CD14-positive monocyte (primary cell): Measurements from ENCODE around the gene ESYT1. TPM values are rescaled to one million over a fixed set of nuclear protein-coding genes. Genes with fewer than 3 reads are reported as not detected.

Experiments used
- DNase-seq, 3 donors: peaks; one replicate each; pipeline ENCODE4 v3.0.0-alpha.2; 2011 to 2022
- H2AFZ ChIP-seq: 2 replicates; pipeline ENCODE4 v1.6.0; 2012; ENCODE audit warnings: mild to moderate bottlenecking, low read depth, low read length, inconsistent platforms; ENCODE audit not compliant: insufficient read depth, poor library complexity, severe bottlenecking
- H3K27ac ChIP-seq, 2 donors: 1 replicate in 1 of 2; 2 replicates in 1 of 2; pipeline ENCODE4 v1.5.1; 2012 to 2013; ENCODE audit warnings: low read length in 2 of 2, control low read depth in 1 of 2, inconsistent platforms in 1 of 2, low read depth in 1 of 2, mild to moderate bottlenecking in 1 of 2
- H3K27me3 ChIP-seq, 2 donors: one replicate each; pipeline versions ENCODE4 v1.6.0 to v1.6.1; 2011 to 2013; ENCODE audit warnings: low read length in 2 of 2; ENCODE audit not compliant: control insufficient read depth in 2 of 2, insufficient read depth in 2 of 2
- H3K36me3 ChIP-seq, 2 donors: replicated peaks in 1 of 2; 1 replicate in 1 of 2; 2 replicates in 1 of 2; pipeline versions ENCODE4 v1.5.1 to v1.6.1; 2012 to 2013; ENCODE audit warnings: low read length in 2 of 2, control low read depth in 1 of 2, inconsistent platforms in 1 of 2, mild to moderate bottlenecking in 1 of 2; ENCODE audit not compliant: insufficient read depth in 2 of 2, control insufficient read depth in 1 of 2
- H3K4me1 ChIP-seq, 2 donors: 1 replicate in 1 of 2; 2 replicates in 1 of 2; pipeline versions ENCODE4 v1.5.1 to v1.6.1; 2012 to 2013; ENCODE audit warnings: low read length in 2 of 2, control low read depth in 1 of 2, inconsistent platforms in 1 of 2, mild to moderate bottlenecking in 1 of 2, moderate library complexity in 1 of 2; ENCODE audit not compliant: insufficient read depth in 2 of 2, control insufficient read depth in 1 of 2
- H3K4me2 ChIP-seq: replicated peaks from 2 replicates; pipeline ENCODE3; 2012; ENCODE audit warnings: low read length, moderate library complexity, mild to moderate bottlenecking; ENCODE audit not compliant: poor library complexity, severe bottlenecking; ENCODE audit errors: extremely low read depth
- H3K4me3 ChIP-seq, 3 experiments: fragments of 200-600 bp in 1 of 3; sonication (generic) in 1 of 3; replicated peaks in 1 of 3; 1 replicate in 2 of 3; 2 replicates in 1 of 3; pipeline ENCODE4 v1.5.1; 2011 to 2013; ENCODE audit warnings: low read length in 3 of 3, mild to moderate bottlenecking in 3 of 3, control low read depth in 2 of 3, low read depth in 2 of 3, inconsistent platforms in 1 of 3, moderate library complexity in 1 of 3
- H3K79me2 ChIP-seq: 2 replicates; pipeline ENCODE4 v1.6.0; 2012; ENCODE audit warnings: mild to moderate bottlenecking, control low read depth, inconsistent platforms, low read length, moderate library complexity; ENCODE audit not compliant: insufficient read depth
- H3K9ac ChIP-seq: 2 replicates; pipeline ENCODE4 v1.6.0; 2017; ENCODE audit warnings: low read length, mild to moderate bottlenecking; ENCODE audit not compliant: insufficient read depth, poor library complexity, severe bottlenecking
- H3K9me3 ChIP-seq, 2 donors: replicated peaks in 1 of 2; 1 replicate in 1 of 2; 2 replicates in 1 of 2; pipeline versions ENCODE4 v1.5.1 to v1.6.1; 2012 to 2013; ENCODE audit warnings: low read length in 2 of 2, control low read depth in 1 of 2; ENCODE audit not compliant: control insufficient read depth in 1 of 2, insufficient read depth in 1 of 2
- H4K20me1 ChIP-seq: 2 replicates; pipeline ENCODE4 v1.6.0; 2012; ENCODE audit warnings: mild to moderate bottlenecking, low read length, control low read depth, moderate library complexity; ENCODE audit not compliant: insufficient read depth
- H3K27ac Mint-ChIP-seq, 7 donors: one replicate each; pipeline ENCODE4 v1.8.0; 2020; ENCODE audit warnings: mild to moderate bottlenecking in 7 of 7, mixed read lengths in 7 of 7, moderate library complexity in 6 of 7, inconsistent platforms in 2 of 7
- H3K27me3 Mint-ChIP-seq, 3 donors: one replicate each; pipeline ENCODE4 v1.8.0; 2021 to 2022; ENCODE audit warnings: low read depth in 3 of 3, mild to moderate bottlenecking in 3 of 3, mixed read lengths in 3 of 3, moderate library complexity in 3 of 3, inconsistent platforms in 1 of 3
- H3K36me3 Mint-ChIP-seq, 2 donors: one replicate each; pipeline ENCODE4 v1.8.0; 2020; ENCODE audit warnings: mixed read lengths in 2 of 2, inconsistent platforms in 1 of 2, mild to moderate bottlenecking in 1 of 2
- H3K4me1 Mint-ChIP-seq: one replicate; pipeline ENCODE4 v1.8.0; 2020; ENCODE audit warnings: mild to moderate bottlenecking, mixed read lengths
- H3K4me3 Mint-ChIP-seq, 2 donors: one replicate each; pipeline ENCODE4 v1.8.0; 2020; ENCODE audit warnings: mild to moderate bottlenecking in 2 of 2, mixed read lengths in 2 of 2, moderate library complexity in 1 of 2
- H3K9me3 Mint-ChIP-seq, 7 donors: one replicate each; pipeline ENCODE4 v1.8.0; 2020 to 2022; ENCODE audit warnings: mixed read lengths in 7 of 7, mild to moderate bottlenecking in 6 of 7, moderate library complexity in 6 of 7, inconsistent platforms in 2 of 7
- WGBS: methylation state at CpG from one replicate; pipeline ENCODE4 v1.1.5; 2013; ENCODE audit warnings: missing lambda C conversion rate; ENCODE audit not compliant: insufficient coverage; 5-methylcytosine and 5-hydroxymethylcytosine counted together
- intact Hi-C, 2 donors: fragments of 100-400 bp; cut with micrococcal nuclease; formaldehyde crosslinking; loops; one replicate each; pipeline versions ENCODE4 v1.15.0 to v1.15.1; 2023
- polyA plus RNA-seq, 3 donors: library from polyadenylated mRNA; depleted of rRNA in 1 of 3; unstranded in 2 of 3; stranded (reverse) in 1 of 3; fragments of 300-500 nt in 2 of 3; fragments of >200 nt in 1 of 3; fragmentation: Illumina TruSeq in 2 of 3; gene quantifications; 1 replicate in 2 of 3; 2 replicates in 1 of 3; pipeline ENCODE4 v1.2.3, GENCODE V29; 2012 to 2021
- TF ChIP-seq, protein P1 (sequence below): fragments of 200-600 bp; IDR thresholded peaks from one replicate; pipeline ENCODE4 v1.8.0; 2022; ENCODE audit warnings: antibody characterized with exemption, mild to moderate bottlenecking

ESYT1 gene
- polyA plus RNA-seq, 3 donors, result 74.2 to 81.1 (median 74.6) TPM

DNA sequence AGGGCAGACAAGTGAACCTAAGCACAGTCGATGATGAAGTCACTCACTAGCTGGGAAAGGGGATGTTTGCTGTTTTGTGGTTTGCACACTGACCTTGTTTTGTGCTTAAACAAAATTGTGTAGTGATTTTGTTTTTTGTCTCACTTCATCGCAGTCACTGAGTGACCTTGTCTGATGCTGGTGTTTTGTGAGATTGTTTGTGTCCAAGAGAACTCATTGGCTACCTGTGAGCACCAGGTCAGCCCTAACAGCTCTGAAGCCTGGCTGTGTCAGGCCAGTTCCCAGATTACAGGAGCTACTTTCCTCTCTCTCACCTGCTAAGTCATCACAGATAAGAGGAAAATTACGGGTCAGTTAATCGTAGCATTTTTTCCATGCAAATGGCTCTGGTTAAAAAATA is 3.9 kb upstream of the ESYT1 start:
- Mint-ChIP-seq H3K27ac (peak overlapping the region in 2 of 7 donors; percentile 23 to 65), H3K36me3 (peaks cover 24 to 34% of the 10 kb centered on the region in 2 donors), H3K9me3 (no peaks in the 10 kb centered on the region), H3K4me3 (no peak overlapping the region), H3K27me3 (peaks cover 0 to 3% (median 1%) of the 10 kb centered on the region in 3 donors), H3K4me1 (peaks cover 62% of the 10 kb centered on the region)
- peak overlapping the region in 1 of 2 donors; percentile 26 for H3K27ac ChIP-seq
- no peaks in the 10 kb centered on the region for H3K9me3 ChIP-seq
- H3K4me3 ChIP-seq, result no peak overlapping the region
- TF ChIP-seq, protein P1, sequence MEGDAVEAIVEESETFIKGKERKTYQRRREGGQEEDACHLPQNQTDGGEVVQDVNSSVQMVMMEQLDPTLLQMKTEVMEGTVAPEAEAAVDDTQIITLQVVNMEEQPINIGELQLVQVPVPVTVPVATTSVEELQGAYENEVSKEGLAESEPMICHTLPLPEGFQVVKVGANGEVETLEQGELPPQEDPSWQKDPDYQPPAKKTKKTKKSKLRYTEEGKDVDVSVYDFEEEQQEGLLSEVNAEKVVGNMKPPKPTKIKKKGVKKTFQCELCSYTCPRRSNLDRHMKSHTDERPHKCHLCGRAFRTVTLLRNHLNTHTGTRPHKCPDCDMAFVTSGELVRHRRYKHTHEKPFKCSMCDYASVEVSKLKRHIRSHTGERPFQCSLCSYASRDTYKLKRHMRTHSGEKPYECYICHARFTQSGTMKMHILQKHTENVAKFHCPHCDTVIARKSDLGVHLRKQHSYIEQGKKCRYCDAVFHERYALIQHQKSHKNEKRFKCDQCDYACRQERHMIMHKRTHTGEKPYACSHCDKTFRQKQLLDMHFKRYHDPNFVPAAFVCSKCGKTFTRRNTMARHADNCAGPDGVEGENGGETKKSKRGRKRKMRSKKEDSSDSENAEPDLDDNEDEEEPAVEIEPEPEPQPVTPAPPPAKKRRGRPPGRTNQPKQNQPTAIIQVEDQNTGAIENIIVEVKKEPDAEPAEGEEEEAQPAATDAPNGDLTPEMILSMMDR, result no peak
- no peak overlapping the region for H3K4me2 ChIP-seq
- H4K20me1 ChIP-seq, result peaks cover 28% of the 10 kb centered on the region
- intact Hi-C loops, result loop anchor here (5.0 to 10.0 kb wide), 2 partner anchors 63 to 341 kb away; partner anchors contain the start of genes SPRYD4 (in 2 of the 2) and SMARCC2 (in 1 of the 2)
- H3K79me2 ChIP-seq, result peaks cover 72% of the 10 kb centered on the region
- no peaks in the 10 kb centered on the region for H3K27me3 ChIP-seq
- no peak for DNase-seq
- H3K4me1 ChIP-seq, result peaks cover 51 to 66% of the 10 kb centered on the region in 2 donors
- no peak overlapping the region for H2AFZ ChIP-seq
- no peak overlapping the region for H3K9ac ChIP-seq
- WGBS, result 27% methylated on average over 1 of the region's 4 CpGs
- H3K36me3 ChIP-seq, result peaks cover 16 to 31% of the 10 kb centered on the region in 2 donors

DNA sequence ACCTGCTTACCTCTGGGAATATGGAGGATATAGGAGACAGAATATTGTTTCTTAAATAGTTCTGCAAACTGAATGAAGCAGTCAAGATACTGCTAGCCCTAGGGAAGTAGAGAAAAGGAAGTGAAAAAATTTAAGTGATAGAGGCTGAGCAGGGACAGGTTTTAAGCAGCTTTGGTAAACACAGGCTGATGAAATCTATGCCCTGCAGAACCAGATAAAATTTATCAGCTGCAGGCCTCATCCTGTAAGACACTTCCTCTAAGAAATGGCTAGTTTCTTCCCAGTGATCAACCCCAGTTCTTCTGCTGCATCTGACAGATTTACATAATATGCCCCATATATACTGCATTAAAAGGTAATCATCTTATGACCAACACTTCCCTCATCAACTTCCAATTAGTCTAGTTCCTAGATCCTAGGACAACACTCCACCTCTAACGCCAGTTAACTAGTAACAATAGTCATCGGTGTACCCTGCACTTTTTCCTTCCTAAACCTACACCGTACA is 1.3 kb upstream of the ESYT1 start:
- WGBS, result 0% methylated on average over 1 of the region's 3 CpGs
- TF ChIP-seq, protein P1, result no peak
- H3K4me1 ChIP-seq, result peaks cover 55 to 72% of the 10 kb centered on the region in 2 donors
- H3K27ac ChIP-seq, result peak overlapping the region in 1 of 2 donors; percentile 73
- H4K20me1 ChIP-seq, result peaks cover 11% of the 10 kb centered on the region
- intact Hi-C loops, result loop anchor here (2.0 to 10.0 kb wide), 5 partner anchors 32 to 338 kb away; partner anchors contain the start of genes SPRYD4 (in 2 of the 2), MYL6 (in 1 of the 2), NABP2 (in 1 of the 2) and RNF41 (in 1 of the 2)
- Mint-ChIP-seq H3K9me3 (peaks cover 0 to 4% (median 0%) of the 10 kb centered on the region in 7 donors), H3K27ac (peak overlapping the region; percentile 84 to 94 (median 93)), H3K27me3 (peaks cover 0 to 6% (median 1%) of the 10 kb centered on the region in 3 donors), H3K4me1 (peaks cover 66% of the 10 kb centered on the region), H3K4me3 (peak overlapping the region in 1 of 2 donors; percentile 98), H3K36me3 (peaks cover 24 to 32% of the 10 kb centered on the region in 2 donors)
- no peak overlapping the region for H2AFZ ChIP-seq
- no peak overlapping the region for H3K9ac ChIP-seq
- H3K27me3 ChIP-seq, result no peaks in the 10 kb centered on the region
- H3K4me2 ChIP-seq, result peak overlapping the region; percentile 99
- H3K36me3 ChIP-seq, result peaks cover 13 to 28% of the 10 kb centered on the region in 2 donors
- DNase-seq, result peak; percentile 24 to 60 (median 57)
- H3K4me3 ChIP-seq, result peak overlapping the region in 1 of 3 experiments; percentile 99
- H3K9me3 ChIP-seq, result no peaks in the 10 kb centered on the region
- H3K79me2 ChIP-seq, result peaks cover 63% of the 10 kb centered on the region
